A673 (cell line): ENCODE measurements around the gene SCO1. TPM values are rescaled to one million over a fixed set of nuclear protein-coding genes. Genes with fewer than 3 reads are reported as not detected.

ENCODE experiments used
- BruUV-seq: library from RNA; stranded (reverse); fragments of 400-500 nt; replicated peaks from 2 replicates; lab custom pipeline; 2021; lab: Mats Ljungman, UMichigan
- CTCF ChIA-PET: fragments of 300-600 bp; sonication (Branson Sonifier 250); formaldehyde crosslinking; loops from one replicate; lab custom pipeline; 2022; ENCODE audit warnings: antibody characterized with exemption; lab: Charles Lee
- POLR2A ChIA-PET: fragments of 300-600 bp; sonication (Branson Sonifier 250); formaldehyde crosslinking; loops from one replicate; lab custom pipeline; 2022; ENCODE audit warnings: antibody characterized with exemption; ENCODE audit not compliant: low non-redundant PET; lab: Charles Lee
- DNase-seq: peaks from one replicate; pipeline ENCODE4 v3.0.0-alpha.2; 2015; ENCODE audit warnings: low spot score
- H3K27ac ChIP-seq: fragments of 200-600 bp; sonication (generic); 2 replicates; pipeline ENCODE4 v1.5.1; 2016; ENCODE audit warnings: mixed run types, low read depth, mild to moderate bottlenecking, mixed read lengths, antibody characterized with exemption, low read length; ENCODE audit not compliant: poor library complexity, severe bottlenecking
- H3K27me3 ChIP-seq: fragments of 200-600 bp; sonication (generic); replicated peaks from 2 replicates; pipeline ENCODE4 v1.6.1; 2017; ENCODE audit warnings: mixed run types, low read depth, mild to moderate bottlenecking, mixed read lengths, antibody characterized with exemption, low read length; ENCODE audit not compliant: insufficient read depth, poor library complexity
- H3K36me3 ChIP-seq: fragments of 200-600 bp; sonication (generic); 2 replicates; pipeline ENCODE4 v1.6.1; 2016; ENCODE audit warnings: mixed run types, mild to moderate bottlenecking, mixed read lengths, antibody characterized with exemption, low read length; ENCODE audit not compliant: insufficient read depth, poor library complexity, severe bottlenecking
- H3K4me1 ChIP-seq: fragments of 200-600 bp; sonication (generic); 2 replicates; pipeline ENCODE4 v1.6.1; 2017; ENCODE audit warnings: mixed run types, mild to moderate bottlenecking, mixed read lengths, antibody characterized with exemption, low read length; ENCODE audit not compliant: insufficient read depth, poor library complexity, severe bottlenecking
- H3K4me3 ChIP-seq: fragments of 200-600 bp; sonication (generic); 2 replicates; pipeline ENCODE4 v1.5.1; 2016; ENCODE audit warnings: low read depth, mixed run types, mild to moderate bottlenecking, mixed read lengths, low read length; ENCODE audit not compliant: poor library complexity, severe bottlenecking
- H3K9me3 ChIP-seq: fragments of 200-600 bp; sonication (generic); 2 replicates; pipeline ENCODE4 v1.6.1; 2016; ENCODE audit warnings: mixed run types, low read depth, mild to moderate bottlenecking, mixed read lengths, antibody characterized with exemption, low read length; ENCODE audit not compliant: poor library complexity, severe bottlenecking
- CTCF ChIP-seq: fragments of 300-800, 200-600 bp; sonication (generic); conservative IDR thresholded peaks from 2 replicates; pipeline ENCODE4 v1.5.1; 2017; ENCODE audit warnings: low read depth, mild to moderate bottlenecking, antibody characterized with exemption, low read length, moderate library complexity, mixed read lengths
- EZH2 ChIP-seq: fragments of 200-600 bp; sonication (generic); IDR thresholded peaks from 2 replicates; pipeline ENCODE4 v1.6.1; 2017; ENCODE audit warnings: borderline replicate concordance, low read depth, mild to moderate bottlenecking, mixed read lengths, antibody characterized with exemption, low read length; ENCODE audit not compliant: poor library complexity, severe bottlenecking
- intact Hi-C: fragments of 100-400 bp; cut with micrococcal nuclease; formaldehyde crosslinking; loops from one replicate; pipeline ENCODE4 v1.10.0; 2022; ENCODE audit not compliant: unreplicated experiment
- total RNA-seq: library from RNA; stranded (reverse); gene quantifications from 2 replicates; pipeline ENCODE4 v1.2.3, GENCODE V29; 2021

SCO1 gene
- total RNA-seq, 1 experiment from 2014 or later: 42.2 TPM

DNA sequence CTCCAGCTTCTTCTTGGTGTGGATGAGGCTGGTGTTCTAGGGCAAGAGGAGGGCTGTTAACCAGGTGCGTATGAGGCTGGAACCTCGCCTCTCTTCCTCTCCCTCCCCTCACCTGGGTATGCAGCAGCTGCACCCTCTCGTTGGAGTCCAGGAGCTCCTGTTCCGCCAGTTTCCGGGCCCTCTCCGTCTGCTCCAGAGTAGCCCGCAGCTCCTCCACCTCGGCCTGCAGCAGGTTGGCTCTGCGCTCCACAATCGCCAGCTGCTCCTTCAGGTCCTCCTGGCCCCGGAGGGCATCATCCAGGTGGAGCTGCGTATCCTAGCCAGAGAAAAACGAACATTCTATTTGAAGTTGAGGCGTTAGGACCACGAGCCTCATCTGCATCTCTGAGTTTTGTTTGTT, 65.6 kb downstream of the SCO1 start:
- no TSS peak for BruUV-seq
- Histone ChIP-seq H3K36me3 (no peaks in the 10 kb centered on the region), H3K9me3 (no peaks in the 10 kb centered on the region), H3K27ac (no peak overlapping the region), H3K4me3 (no peak overlapping the region), H3K27me3 (no peaks in the 10 kb centered on the region), H3K4me1 (no peaks in the 10 kb centered on the region)
- intact Hi-C loops: no loop called here
- DNase-seq: no peak
- ChIA-PET CTCF (interaction anchor here (1.3 kb wide), 1 partner anchor 15 kb away, joined by 3 read pairs; no protein-coding TSS in a partner anchor), POLR2A (no interaction called here)
- TF ChIP-seq CTCF: no peak
- TF ChIP-seq EZH2: no peak

GRCh38 chr17:10631048-10631700, 66.2 kb downstream of the SCO1 start:
- Histone ChIP-seq H3K4me1 (no peaks in the 10 kb centered on the region), H3K27me3 (no peaks in the 10 kb centered on the region), H3K27ac (no peak overlapping the region), H3K9me3 (no peaks in the 10 kb centered on the region), H3K36me3 (no peaks in the 10 kb centered on the region), H3K4me3 (no peak overlapping the region)
- DNase-seq: peak; percentile 57
- intact Hi-C loops: no loop called here
- CTCF ChIA-PET: interaction anchor here (1.3 kb wide), 1 partner anchor 15 kb away, joined by 3 read pairs; no protein-coding TSS in a partner anchor
- POLR2A ChIA-PET: no interaction called here
- no TSS peak for BruUV-seq
- peak; percentile 93 for TF ChIP-seq CTCF
- TF ChIP-seq EZH2: no peak

DNA sequence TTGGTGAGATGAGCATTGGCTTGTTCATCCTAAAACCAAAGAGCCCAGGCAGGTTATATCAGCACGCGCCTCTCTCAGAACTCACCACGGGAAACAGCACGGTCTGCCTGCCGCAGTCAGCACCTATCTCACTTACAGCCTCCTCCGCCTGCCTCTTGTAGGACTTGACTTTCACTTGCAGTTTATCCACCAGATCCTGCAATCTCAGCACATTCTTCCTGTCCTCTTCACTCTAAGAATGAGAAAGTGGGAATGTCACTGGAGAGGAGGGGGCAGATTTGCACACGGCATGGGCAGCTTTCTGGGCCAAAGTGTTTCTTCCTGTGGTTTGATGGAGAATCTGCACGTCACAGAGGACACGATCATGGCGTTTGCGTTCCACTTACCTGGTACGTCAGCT, 67.6 kb downstream of the SCO1 start:
- no peaks in the 10 kb centered on the region for H3K27me3 ChIP-seq
- no peak for DNase-seq
- H3K27ac ChIP-seq: no peak overlapping the region
- no peaks in the 10 kb centered on the region for H3K9me3 ChIP-seq
- intact Hi-C loops: no loop called here
- TF ChIP-seq EZH2: no peak
- ChIA-PET POLR2A (no interaction called here), CTCF (interaction anchor here (1.9 kb wide), 1 partner anchor 17 kb away, joined by 8 read pairs; no protein-coding TSS in a partner anchor)
- H3K36me3 ChIP-seq: no peaks in the 10 kb centered on the region
- no peaks in the 10 kb centered on the region for H3K4me1 ChIP-seq
- BruUV-seq: no TSS peak
- H3K4me3 ChIP-seq: no peak overlapping the region

DNA sequence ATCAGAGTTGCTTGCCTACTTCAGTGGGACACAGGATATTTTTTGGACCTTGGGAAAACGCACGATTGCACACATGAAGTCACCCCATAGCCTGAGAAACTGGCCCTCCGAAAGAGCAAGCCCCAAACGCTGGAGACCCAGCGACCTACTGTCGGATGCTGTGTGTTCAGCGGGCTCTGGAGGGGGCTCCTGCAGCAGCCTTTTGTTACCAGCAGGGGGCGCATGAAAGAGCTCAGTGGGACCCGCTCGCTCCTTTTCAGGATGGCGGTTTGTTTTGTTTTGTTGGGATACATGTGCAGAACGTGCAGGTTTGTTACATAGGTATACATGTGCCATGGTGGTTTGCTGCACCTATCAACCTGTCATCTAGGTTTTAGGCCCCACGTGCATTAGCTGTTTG, 68.6 kb downstream of the SCO1 start:
- POLR2A ChIA-PET: no interaction called here
- Histone ChIP-seq H3K4me1 (no peaks in the 10 kb centered on the region), H3K27me3 (no peaks in the 10 kb centered on the region), H3K9me3 (no peaks in the 10 kb centered on the region), H3K4me3 (no peak overlapping the region), H3K36me3 (no peaks in the 10 kb centered on the region), H3K27ac (no peak overlapping the region)
- peak; percentile 37 for DNase-seq
- intact Hi-C loops: no loop called here
- BruUV-seq: no TSS peak
- TF ChIP-seq CTCF (peak; percentile 66), EZH2 (no peak)
- CTCF ChIA-PET: interaction anchor here (0.6 to 1.9 kb wide), 2 partner anchors 18 to 1670 kb away, joined by 3 to 8 read pairs; no protein-coding TSS in a partner anchor
